K562 (cell line): ENCODE measurements around the gene MAST1. TPM values are rescaled to one million over a fixed set of nuclear protein-coding genes. Genes with fewer than 3 reads are reported as not detected.
A peak's percentile ranks its signal among the peaks of the same experiment; 100 is the strongest.

Source experiments
- CBX2 ChIP-seq: fragments of 200-600 bp; sonication (generic); IDR thresholded peaks from one replicate; pipeline ENCODE4 v1.6.1; 2012; ENCODE audit warnings: mild to moderate bottlenecking, low read length, inconsistent platforms; ENCODE audit not compliant: insufficient read depth, poor library complexity, severe bottlenecking
- E2F8 ChIP-seq: fragments of 450-650 bp; IDR thresholded peaks from 2 replicates; pipeline ENCODE4 v1.7.1; 2018; ENCODE audit warnings: mild to moderate bottlenecking, low read depth; ENCODE audit not compliant: partially characterized antibody
- FOXJ3 ChIP-seq: sonication (generic); formaldehyde crosslinking; IDR thresholded peaks from 2 replicates; pipeline ENCODE4 v1.4.0; 2020; ENCODE audit warnings: mild to moderate bottlenecking, missing genetic modification reagents
- GABPB1 ChIP-seq: sonication (generic); formaldehyde crosslinking; IDR thresholded peaks from 2 replicates; pipeline ENCODE4 v1.8.0; 2022; ENCODE audit warnings: mild to moderate bottlenecking, missing genetic modification reagents
- HDGF ChIP-seq: fragments of 450-650 bp; IDR thresholded peaks from 2 replicates; pipeline ENCODE4 v1.6.1; 2016
- MXI1 ChIP-seq: IDR thresholded peaks from 2 replicates; pipeline ENCODE4 v1.6.1; 2011; ENCODE audit warnings: low read depth, mild to moderate bottlenecking, improper control_type of control experiment, low read length
- NEUROD1 ChIP-seq: fragments of 150-350 bp; IDR thresholded peaks from 2 replicates; pipeline ENCODE4 v1.6.1; 2014; ENCODE audit warnings: borderline replicate concordance, low read length, low read depth; ENCODE audit not compliant: partially characterized antibody
- PPARD ChIP-seq: fragments of 250-450 bp; sonication (Bioruptor Pico); IDR thresholded peaks from 2 replicates; pipeline ENCODE4 v1.8.0; 2022; ENCODE audit warnings: inconsistent platforms, mild to moderate bottlenecking, moderate library complexity
- TCFL5 ChIP-seq: fragments of 250-450 bp; sonication (Bioruptor Pico); conservative IDR thresholded peaks from 2 replicates; pipeline ENCODE4 v1.6.1; 2021; ENCODE audit warnings: mild to moderate bottlenecking, moderate library complexity, matching md5 sums
- ZNF354B ChIP-seq: fragments of 250-450 bp; sonication (Bioruptor Pico); IDR thresholded peaks from 2 replicates; pipeline ENCODE4 v1.4.0; 2020
- ZNF75A ChIP-seq: fragments of 450-650 bp; formaldehyde crosslinking; IDR thresholded peaks from 2 replicates; pipeline ENCODE4 v1.4.0; 2020; ENCODE audit warnings: mild to moderate bottlenecking
- polyA plus RNA-seq, 8 experiments: library from polyadenylated mRNA; depleted of rRNA in 4 of 8; stranded (reverse) in 5 of 8; unstranded in 3 of 8; fragments of >200 nt; fragmentation: Nextera tagmentation in 2 of 8; fragmentation: Illumina TruSeq in 1 of 8; extraction: Ambion mirVana in 2 of 8; extraction: Trizol in 1 of 8; gene quantifications; 2 replicates each; pipeline versions ENCODE4 v1.2.1 to v1.2.3, GENCODE V29; 2011 to 2014; ENCODE audit warnings: inconsistent platforms in 1 of 8, missing spikeins in 1 of 8
- total RNA-seq, 7 experiments: library from RNA; depleted of rRNA in 6 of 7; stranded (reverse); fragments of >200 nt in 6 of 7; fragmentation: Illumina TruSeq in 2 of 7; extraction: Trizol in 2 of 7; gene quantifications; 2 replicates each; pipeline versions ENCODE4 v1.2.1 to v1.2.3, GENCODE V29; 2011 to 2021; ENCODE audit warnings: low replicate concordance in 1 of 7
- TF ChIP-seq, protein P1 (sequence below): sonication (generic); formaldehyde crosslinking; IDR thresholded peaks from 2 replicates; pipeline ENCODE4 v1.8.0; 2022; ENCODE audit warnings: mild to moderate bottlenecking, missing genetic modification reagents
- TF ChIP-seq, protein P2 (sequence below): fragments of 200-800 bp; sonication (Bioruptor generic); IDR thresholded peaks from 2 replicates; pipeline ENCODE4 v1.6.1; 2017; ENCODE audit warnings: missing genetic modification characterization, missing compliant biosample characterization
- TF ChIP-seq, protein P3 (sequence below): sonication (generic); formaldehyde crosslinking; IDR thresholded peaks from 2 replicates; pipeline ENCODE4 v1.9.0; 2022; ENCODE audit warnings: mild to moderate bottlenecking, missing genetic modification reagents

The MAST1 gene
- total and polyA plus RNA-seq, 9 of the 15 experiments (the other 6 are each of a cell fraction or from before 2014, with no cell fraction given): 0.48 to 10.3 (median 3.9) TPM

- TF ChIP-seq, protein P1, sequence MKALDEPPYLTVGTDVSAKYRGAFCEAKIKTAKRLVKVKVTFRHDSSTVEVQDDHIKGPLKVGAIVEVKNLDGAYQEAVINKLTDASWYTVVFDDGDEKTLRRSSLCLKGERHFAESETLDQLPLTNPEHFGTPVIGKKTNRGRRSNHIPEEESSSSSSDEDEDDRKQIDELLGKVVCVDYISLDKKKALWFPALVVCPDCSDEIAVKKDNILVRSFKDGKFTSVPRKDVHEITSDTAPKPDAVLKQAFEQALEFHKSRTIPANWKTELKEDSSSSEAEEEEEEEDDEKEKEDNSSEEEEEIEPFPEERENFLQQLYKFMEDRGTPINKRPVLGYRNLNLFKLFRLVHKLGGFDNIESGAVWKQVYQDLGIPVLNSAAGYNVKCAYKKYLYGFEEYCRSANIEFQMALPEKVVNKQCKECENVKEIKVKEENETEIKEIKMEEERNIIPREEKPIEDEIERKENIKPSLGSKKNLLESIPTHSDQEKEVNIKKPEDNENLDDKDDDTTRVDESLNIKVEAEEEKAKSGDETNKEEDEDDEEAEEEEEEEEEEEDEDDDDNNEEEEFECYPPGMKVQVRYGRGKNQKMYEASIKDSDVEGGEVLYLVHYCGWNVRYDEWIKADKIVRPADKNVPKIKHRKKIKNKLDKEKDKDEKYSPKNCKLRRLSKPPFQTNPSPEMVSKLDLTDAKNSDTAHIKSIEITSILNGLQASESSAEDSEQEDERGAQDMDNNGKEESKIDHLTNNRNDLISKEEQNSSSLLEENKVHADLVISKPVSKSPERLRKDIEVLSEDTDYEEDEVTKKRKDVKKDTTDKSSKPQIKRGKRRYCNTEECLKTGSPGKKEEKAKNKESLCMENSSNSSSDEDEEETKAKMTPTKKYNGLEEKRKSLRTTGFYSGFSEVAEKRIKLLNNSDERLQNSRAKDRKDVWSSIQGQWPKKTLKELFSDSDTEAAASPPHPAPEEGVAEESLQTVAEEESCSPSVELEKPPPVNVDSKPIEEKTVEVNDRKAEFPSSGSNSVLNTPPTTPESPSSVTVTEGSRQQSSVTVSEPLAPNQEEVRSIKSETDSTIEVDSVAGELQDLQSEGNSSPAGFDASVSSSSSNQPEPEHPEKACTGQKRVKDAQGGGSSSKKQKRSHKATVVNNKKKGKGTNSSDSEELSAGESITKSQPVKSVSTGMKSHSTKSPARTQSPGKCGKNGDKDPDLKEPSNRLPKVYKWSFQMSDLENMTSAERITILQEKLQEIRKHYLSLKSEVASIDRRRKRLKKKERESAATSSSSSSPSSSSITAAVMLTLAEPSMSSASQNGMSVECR (CRISPR knock-in tag): peak; percentile 78; the same call in 1 of the 2 replicates
- no peak for TF ChIP-seq CBX2
- 0 out of 2 replicates have a peak, but pooled peaks have one; percentile 43 for TF ChIP-seq MXI1
- 0 out of 2 replicates have a peak, but pooled peaks have one; percentile 32 for TF ChIP-seq HDGF
- peak; percentile 37 for TF ChIP-seq NEUROD1
- peak; percentile 67 for TF ChIP-seq E2F8
- peak; percentile 52 for TF ChIP-seq GABPB1 (CRISPR knock-in tag)
- TF ChIP-seq PPARD: no peak
- TF ChIP-seq TCFL5 (CRISPR knock-in tag): no peak
- TF ChIP-seq, protein P2, sequence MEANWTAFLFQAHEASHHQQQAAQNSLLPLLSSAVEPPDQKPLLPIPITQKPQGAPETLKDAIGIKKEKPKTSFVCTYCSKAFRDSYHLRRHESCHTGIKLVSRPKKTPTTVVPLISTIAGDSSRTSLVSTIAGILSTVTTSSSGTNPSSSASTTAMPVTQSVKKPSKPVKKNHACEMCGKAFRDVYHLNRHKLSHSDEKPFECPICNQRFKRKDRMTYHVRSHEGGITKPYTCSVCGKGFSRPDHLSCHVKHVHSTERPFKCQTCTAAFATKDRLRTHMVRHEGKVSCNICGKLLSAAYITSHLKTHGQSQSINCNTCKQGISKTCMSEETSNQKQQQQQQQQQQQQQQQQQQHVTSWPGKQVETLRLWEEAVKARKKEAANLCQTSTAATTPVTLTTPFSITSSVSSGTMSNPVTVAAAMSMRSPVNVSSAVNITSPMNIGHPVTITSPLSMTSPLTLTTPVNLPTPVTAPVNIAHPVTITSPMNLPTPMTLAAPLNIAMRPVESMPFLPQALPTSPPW: 0 out of 2 replicates have a peak, but pooled peaks have one; percentile 47
- TF ChIP-seq ZNF354B (CRISPR knock-in tag): no peak
- TF ChIP-seq ZNF75A: 0 out of 2 replicates have a peak, but pooled peaks have one; percentile 25
- TF ChIP-seq, protein P3, sequence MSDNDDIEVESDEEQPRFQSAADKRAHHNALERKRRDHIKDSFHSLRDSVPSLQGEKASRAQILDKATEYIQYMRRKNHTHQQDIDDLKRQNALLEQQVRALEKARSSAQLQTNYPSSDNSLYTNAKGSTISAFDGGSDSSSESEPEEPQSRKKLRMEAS (CRISPR knock-in tag): peak; percentile 78
- TF ChIP-seq FOXJ3 (CRISPR knock-in tag): no peak
Measured at GRCh38 chr19:12796146-12797071, 41.9 kb upstream of the MAST1 start (continued).
